Measurements from ENCODE around the gene MGLL. TPM values are rescaled to one million over a fixed set of nuclear protein-coding genes. Genes with fewer than 3 reads are reported as not detected.

MGLL gene
- total and polyA plus RNA-seq, 4 donors = 9.4 to 277 (median 74.2) TPM

DNA sequence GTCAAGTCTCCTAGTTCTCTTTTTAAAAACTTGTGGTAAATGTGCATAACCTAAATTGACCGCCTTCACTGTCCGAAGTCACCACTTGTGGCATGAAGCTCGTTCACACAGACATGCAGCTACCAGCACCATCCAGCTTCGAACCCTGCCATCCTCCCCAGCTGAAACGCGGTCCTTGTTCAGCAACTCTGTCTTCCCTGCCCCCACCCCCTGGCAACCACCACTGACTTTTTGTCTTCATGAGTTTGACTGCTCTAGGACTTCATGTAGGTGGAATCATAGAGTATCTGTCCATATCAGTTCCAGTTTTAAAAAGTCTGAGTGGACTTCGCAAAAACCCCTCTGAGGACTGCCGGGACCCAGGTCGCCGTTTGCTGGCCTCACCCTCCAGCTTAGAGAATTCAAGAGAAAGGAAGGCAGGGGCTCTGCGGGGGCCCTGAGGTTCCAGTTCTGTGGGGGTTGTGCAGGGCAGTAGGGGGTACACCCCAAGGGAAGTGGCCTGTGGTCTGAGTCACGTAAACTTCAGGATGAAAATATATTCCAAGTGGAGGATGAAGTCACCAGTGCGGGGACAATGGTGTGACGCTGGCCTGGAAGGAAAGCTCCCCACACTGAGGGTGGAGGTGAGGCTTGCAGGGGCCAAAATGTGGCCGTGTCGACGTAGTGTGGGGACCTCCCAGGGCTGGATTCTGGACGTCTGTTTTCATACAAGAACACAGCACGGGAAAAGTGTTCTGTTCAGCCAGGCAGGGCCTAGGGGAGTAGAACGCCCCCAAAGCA lies 82.0 kb downstream of the MGLL start:
- no peak overlapping the region for H3K27ac ChIP-seq (ENCODE audit: low read depth in 1 of 2, low read length in 2 of 2)
- H3K4me1 ChIP-seq (ENCODE audit: control insufficient read depth in 4 of 4, insufficient read depth in 4 of 4, low read length in 3 of 4) = peaks cover 0 to 4% (median 1%) of the 10 kb centered on the region in 4 donors
- no peak overlapping the region for H3K9ac ChIP-seq (ENCODE audit: low read depth in 1 of 2, low read length in 2 of 2)
- peaks cover 3 to 17% (median 8%) of the 10 kb centered on the region in 4 donors for H3K36me3 ChIP-seq (ENCODE audit: control insufficient read depth in 4 of 4, insufficient read depth in 3 of 4, low read depth in 1 of 4, low read length in 3 of 4)
- H3K27me3 ChIP-seq (ENCODE audit: control insufficient read depth in 4 of 4, insufficient read depth in 4 of 4, low read length in 3 of 4) = no peaks in the 10 kb centered on the region
- DNase-seq (ENCODE audit: low spot score) = no peak
- WGBS = 94% methylated on average over 20 of the region's 20 CpGs
- TF ChIP-seq, protein P1, sequence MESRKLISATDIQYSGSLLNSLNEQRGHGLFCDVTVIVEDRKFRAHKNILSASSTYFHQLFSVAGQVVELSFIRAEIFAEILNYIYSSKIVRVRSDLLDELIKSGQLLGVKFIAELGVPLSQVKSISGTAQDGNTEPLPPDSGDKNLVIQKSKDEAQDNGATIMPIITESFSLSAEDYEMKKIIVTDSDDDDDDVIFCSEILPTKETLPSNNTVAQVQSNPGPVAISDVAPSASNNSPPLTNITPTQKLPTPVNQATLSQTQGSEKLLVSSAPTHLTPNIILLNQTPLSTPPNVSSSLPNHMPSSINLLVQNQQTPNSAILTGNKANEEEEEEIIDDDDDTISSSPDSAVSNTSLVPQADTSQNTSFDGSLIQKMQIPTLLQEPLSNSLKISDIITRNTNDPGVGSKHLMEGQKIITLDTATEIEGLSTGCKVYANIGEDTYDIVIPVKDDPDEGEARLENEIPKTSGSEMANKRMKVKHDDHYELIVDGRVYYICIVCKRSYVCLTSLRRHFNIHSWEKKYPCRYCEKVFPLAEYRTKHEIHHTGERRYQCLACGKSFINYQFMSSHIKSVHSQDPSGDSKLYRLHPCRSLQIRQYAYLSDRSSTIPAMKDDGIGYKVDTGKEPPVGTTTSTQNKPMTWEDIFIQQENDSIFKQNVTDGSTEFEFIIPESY (IDR thresholded peaks at IDR 0.05) = no peak
- TF ChIP-seq, protein P2, sequence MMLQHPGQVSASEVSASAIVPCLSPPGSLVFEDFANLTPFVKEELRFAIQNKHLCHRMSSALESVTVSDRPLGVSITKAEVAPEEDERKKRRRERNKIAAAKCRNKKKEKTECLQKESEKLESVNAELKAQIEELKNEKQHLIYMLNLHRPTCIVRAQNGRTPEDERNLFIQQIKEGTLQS (IDR thresholded peaks at IDR 0.05) = no peak
- TF ChIP-seq FOXA2 (IDR thresholded peaks at IDR 0.05) (no peak), NR2F2 (IDR thresholded peaks at IDR 0.05) (no peak), JUND (IDR thresholded peaks at IDR 0.05) (no peak), YY1 (IDR thresholded peaks at IDR 0.05) (no peak), HNF4A (conservative IDR thresholded peaks at IDR 0.05) (no peak), SP1 (IDR thresholded peaks at IDR 0.05) (no peak), GABPA (IDR thresholded peaks at IDR 0.05 in 1 of 2, conservative IDR thresholded peaks at IDR 0.05 in 1 of 2) (no peak), RXRA (IDR thresholded peaks at IDR 0.05) (no peak)
- TF ChIP-seq, protein P3, sequence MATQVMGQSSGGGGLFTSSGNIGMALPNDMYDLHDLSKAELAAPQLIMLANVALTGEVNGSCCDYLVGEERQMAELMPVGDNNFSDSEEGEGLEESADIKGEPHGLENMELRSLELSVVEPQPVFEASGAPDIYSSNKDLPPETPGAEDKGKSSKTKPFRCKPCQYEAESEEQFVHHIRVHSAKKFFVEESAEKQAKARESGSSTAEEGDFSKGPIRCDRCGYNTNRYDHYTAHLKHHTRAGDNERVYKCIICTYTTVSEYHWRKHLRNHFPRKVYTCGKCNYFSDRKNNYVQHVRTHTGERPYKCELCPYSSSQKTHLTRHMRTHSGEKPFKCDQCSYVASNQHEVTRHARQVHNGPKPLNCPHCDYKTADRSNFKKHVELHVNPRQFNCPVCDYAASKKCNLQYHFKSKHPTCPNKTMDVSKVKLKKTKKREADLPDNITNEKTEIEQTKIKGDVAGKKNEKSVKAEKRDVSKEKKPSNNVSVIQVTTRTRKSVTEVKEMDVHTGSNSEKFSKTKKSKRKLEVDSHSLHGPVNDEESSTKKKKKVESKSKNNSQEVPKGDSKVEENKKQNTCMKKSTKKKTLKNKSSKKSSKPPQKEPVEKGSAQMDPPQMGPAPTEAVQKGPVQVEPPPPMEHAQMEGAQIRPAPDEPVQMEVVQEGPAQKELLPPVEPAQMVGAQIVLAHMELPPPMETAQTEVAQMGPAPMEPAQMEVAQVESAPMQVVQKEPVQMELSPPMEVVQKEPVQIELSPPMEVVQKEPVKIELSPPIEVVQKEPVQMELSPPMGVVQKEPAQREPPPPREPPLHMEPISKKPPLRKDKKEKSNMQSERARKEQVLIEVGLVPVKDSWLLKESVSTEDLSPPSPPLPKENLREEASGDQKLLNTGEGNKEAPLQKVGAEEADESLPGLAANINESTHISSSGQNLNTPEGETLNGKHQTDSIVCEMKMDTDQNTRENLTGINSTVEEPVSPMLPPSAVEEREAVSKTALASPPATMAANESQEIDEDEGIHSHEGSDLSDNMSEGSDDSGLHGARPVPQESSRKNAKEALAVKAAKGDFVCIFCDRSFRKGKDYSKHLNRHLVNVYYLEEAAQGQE (IDR thresholded peaks at IDR 0.05) = no peak
- TF ChIP-seq, protein P4, sequence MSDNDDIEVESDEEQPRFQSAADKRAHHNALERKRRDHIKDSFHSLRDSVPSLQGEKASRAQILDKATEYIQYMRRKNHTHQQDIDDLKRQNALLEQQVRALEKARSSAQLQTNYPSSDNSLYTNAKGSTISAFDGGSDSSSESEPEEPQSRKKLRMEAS (IDR thresholded peaks at IDR 0.05) = no peak
- H3K9me3 ChIP-seq (ENCODE audit: control insufficient read depth in 4 of 4, low read length in 3 of 4) = no peaks in the 10 kb centered on the region
- no peak overlapping the region for H3K4me3 ChIP-seq (ENCODE audit: low read depth in 1 of 3, low read length in 3 of 3)

DNA sequence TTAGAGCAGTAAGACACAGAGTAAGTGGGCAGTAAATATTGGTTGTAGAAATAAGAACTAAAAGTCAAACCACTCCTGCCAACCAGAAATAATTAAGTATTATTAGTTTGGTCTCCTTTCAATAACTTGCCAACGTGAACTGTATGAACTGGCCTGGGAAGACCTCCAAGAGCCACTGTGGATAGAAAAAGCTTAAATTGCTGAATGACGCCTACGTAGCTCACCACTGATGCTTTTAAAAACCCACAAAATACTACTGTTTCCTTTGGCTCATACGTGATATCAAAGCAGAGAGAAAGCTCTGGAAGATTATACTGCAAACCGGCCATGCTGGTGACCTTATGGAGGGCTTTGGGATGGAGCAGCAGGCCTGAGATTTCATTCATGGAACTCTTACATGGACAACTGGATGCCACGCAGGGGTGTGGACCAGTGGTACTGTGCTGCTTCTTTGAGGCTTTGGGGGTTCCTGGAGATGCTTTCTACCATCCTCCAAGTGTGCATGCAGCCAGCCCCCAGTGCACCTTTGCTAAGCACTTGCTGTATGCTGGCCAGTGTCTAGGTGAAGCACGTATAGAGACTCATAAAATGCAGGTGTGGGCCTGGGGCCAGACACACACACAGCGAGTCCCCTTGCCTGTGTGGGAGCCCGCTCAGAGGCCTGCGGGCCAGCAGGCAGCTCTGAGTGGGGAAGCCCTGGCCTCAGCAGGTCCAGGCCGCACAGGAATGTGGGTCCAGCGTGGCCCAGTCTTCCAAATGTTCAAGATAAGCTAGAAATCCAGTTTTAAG lies 82.8 kb downstream of the MGLL start:
- Histone ChIP-seq H3K9ac (ENCODE audit: low read depth in 1 of 2, low read length in 2 of 2) (no peak overlapping the region), H3K27ac (ENCODE audit: low read depth in 1 of 2, low read length in 2 of 2) (no peak overlapping the region), H3K4me3 (ENCODE audit: low read depth in 1 of 3, low read length in 3 of 3) (no peak overlapping the region), H3K27me3 (ENCODE audit: control insufficient read depth in 4 of 4, insufficient read depth in 4 of 4, low read length in 3 of 4) (no peaks in the 10 kb centered on the region), H3K36me3 (ENCODE audit: control insufficient read depth in 4 of 4, insufficient read depth in 3 of 4, low read depth in 1 of 4, low read length in 3 of 4) (peaks cover 0 to 11% (median 4%) of the 10 kb centered on the region in 4 donors), H3K4me1 (ENCODE audit: control insufficient read depth in 4 of 4, insufficient read depth in 4 of 4, low read length in 3 of 4) (peaks cover 0 to 4% (median 1%) of the 10 kb centered on the region in 4 donors), H3K9me3 (ENCODE audit: control insufficient read depth in 4 of 4, low read length in 3 of 4) (no peaks in the 10 kb centered on the region)
- TF ChIP-seq NR2F2 (IDR thresholded peaks at IDR 0.05) = no peak
- TF ChIP-seq, protein P1 (IDR thresholded peaks at IDR 0.05) = no peak
- TF ChIP-seq RAD21 (IDR thresholded peaks at IDR 0.05) = no peak
- 94% methylated on average over 12 of the region's 12 CpGs for whole genome bisulfite sequencing
- no peak for DNase-seq (ENCODE audit: low spot score)
